HepG2 (cell line): Measurements from ENCODE around the gene TMEM130. TPM values are rescaled to one million over a fixed set of nuclear protein-coding genes. Genes with fewer than 3 reads are reported as not detected.
A peak's percentile ranks its signal among the peaks of the same experiment; 100 is the strongest.

Source experiments
- ATAC-seq: fragments of 200-7000 bp; cut with Tn5 transposase; 3 replicates; pipeline ENCODE4 v1.9.1; 2020; ENCODE audit warnings: mild to moderate bottlenecking, moderate library complexity
- BruUV-seq: library from RNA; stranded (reverse); fragments of 400-500 nt; replicated peaks from 2 replicates; lab custom pipeline; 2021; lab: Mats Ljungman, UMichigan
- CTCF ChIA-PET: fragments of 300-600 bp; formaldehyde crosslinking; extraction: SDS; loops from one replicate; lab custom pipeline; 2021; ENCODE audit warnings: low total read pairs, inconsistent platforms, low intra/inter-chr PET ratio; lab: Yijun Ruan, JAX
- POLR2A ChIA-PET: fragments of 350-600 bp; sonication (Branson Sonifier 250); formaldehyde crosslinking; loops from one replicate; lab custom pipeline; 2020; ENCODE audit warnings: antibody characterized with exemption, inconsistent platforms; lab: Yijun Ruan, JAX
- DNase-seq: peaks from one replicate; pipeline ENCODE4 v3.0.0-alpha.2; 2015; ENCODE audit warnings: low spot score
- FAIRE-seq: peaks from 3 replicates; lab custom pipeline; 2011; peaks lifted over from hg19 to GRCh38; lab: Jason Lieb, UNC
- H2AFZ ChIP-seq: one replicate; pipeline ENCODE4 v1.6.1; 2011; ENCODE audit warnings: low read length, inconsistent platforms
- H3K27ac ChIP-seq: fragments of 300-600 bp; 3 replicates; pipeline ENCODE4 v1.8.0; 2011; ENCODE audit warnings: mixed run types, mild to moderate bottlenecking, mixed read lengths, low read length, inconsistent platforms; ENCODE audit not compliant: insufficient read depth; ENCODE audit errors: extremely low read length
- H3K27me3 ChIP-seq, 2 experiments: fragments of 200-600 bp in 1 of 2; 2 replicates in 1 of 2; 3 replicates in 1 of 2; pipeline versions ENCODE4 v1.6.0 to v1.8.0; 2011; ENCODE audit warnings: low read length in 2 of 2, mild to moderate bottlenecking in 2 of 2, moderate library complexity in 2 of 2, inconsistent platforms in 1 of 2; ENCODE audit not compliant: insufficient read depth in 2 of 2, control insufficient read depth in 1 of 2
- H3K36me3 ChIP-seq, 2 experiments: fragments of 200-600 bp in 1 of 2; replicated peaks in 1 of 2; 2 replicates in 1 of 2; 3 replicates in 1 of 2; pipeline versions ENCODE4 v1.5.1 to v1.8.0; 2011; ENCODE audit warnings: low read length in 2 of 2, inconsistent platforms in 1 of 2; ENCODE audit not compliant: insufficient read depth in 2 of 2, control insufficient read depth in 1 of 2
- H3K4me1 ChIP-seq: 2 replicates; pipeline ENCODE4 v1.5.1; 2012; ENCODE audit warnings: low read length, inconsistent platforms; ENCODE audit not compliant: insufficient read depth
- H3K4me2 ChIP-seq: 2 replicates; pipeline ENCODE4 v1.6.0; 2011; ENCODE audit warnings: low read depth, low read length, inconsistent platforms
- H3K4me3 ChIP-seq, 3 experiments: fragments of 200-600 bp in 1 of 3; sonication (generic), shearing (Covaris generic) in 1 of 3; replicated peaks in 1 of 3; 2 replicates each; pipeline ENCODE4 v1.5.1; 2011 to 2016; ENCODE audit warnings: low read length in 3 of 3, inconsistent platforms in 2 of 3, low read depth in 2 of 3, mild to moderate bottlenecking in 2 of 3, control low read depth in 1 of 3, mixed read lengths in 1 of 3; ENCODE audit not compliant: insufficient read depth in 1 of 3
- H3K79me2 ChIP-seq: one replicate; pipeline ENCODE4 v1.6.1; 2011; ENCODE audit warnings: low read length, inconsistent platforms; ENCODE audit not compliant: insufficient read depth
- H3K9ac ChIP-seq: 2 replicates; pipeline ENCODE4 v1.6.0; 2011; ENCODE audit warnings: mild to moderate bottlenecking, low read depth, low read length, inconsistent platforms; ENCODE audit not compliant: insufficient read depth
- H3K9me3 ChIP-seq: 2 replicates; pipeline ENCODE4 v1.5.1; 2012; ENCODE audit warnings: mild to moderate bottlenecking, low read length
- H4K20me1 ChIP-seq: 2 replicates; pipeline ENCODE4 v1.6.0; 2011; ENCODE audit warnings: inconsistent platforms, mild to moderate bottlenecking, low read length, moderate library complexity; ENCODE audit not compliant: insufficient read depth
- FOXK2 ChIP-seq: fragments of 450-650 bp; IDR thresholded peaks from 2 replicates; pipeline ENCODE4 v1.6.1; 2016
- HNRNPL ChIP-seq: fragments of 200-400 bp; formaldehyde crosslinking; IDR thresholded peaks from 2 replicates; pipeline ENCODE4 v1.6.1; 2017; ENCODE audit warnings: mild to moderate bottlenecking, low read depth, low read length
- RAD21 ChIP-seq: fragments of 450-650 bp; formaldehyde crosslinking; IDR thresholded peaks from 2 replicates; pipeline ENCODE4 v1.5.0; 2020; ENCODE audit warnings: mild to moderate bottlenecking
- RARG ChIP-seq: sonication (generic); formaldehyde crosslinking; IDR thresholded peaks from 2 replicates; pipeline ENCODE4 v1.4.0; 2020; ENCODE audit warnings: low read depth, mild to moderate bottlenecking, missing genetic modification reagents
- SCMH1 ChIP-seq: sonication (generic); formaldehyde crosslinking; IDR thresholded peaks from 2 replicates; pipeline ENCODE4 v1.9.0; 2021; ENCODE audit warnings: missing genetic modification reagents, mild to moderate bottlenecking, borderline replicate concordance
- SKI ChIP-seq: fragments of 450-650 bp; IDR thresholded peaks from one replicate; pipeline ENCODE4 v1.6.1; 2018; ENCODE audit warnings: mild to moderate bottlenecking; ENCODE audit not compliant: partially characterized antibody
- STAG1 ChIP-seq: sonication (generic); formaldehyde crosslinking; IDR thresholded peaks from 2 replicates; pipeline ENCODE4 v1.4.0; 2020; ENCODE audit warnings: missing genetic modification reagents
- XRCC5 ChIP-seq: fragments of 200-400 bp; formaldehyde crosslinking; optimal IDR thresholded peaks from 2 replicates; pipeline ENCODE3; 2017; ENCODE audit warnings: mild to moderate bottlenecking, low read length
- ZNF225 ChIP-seq: sonication (generic); formaldehyde crosslinking; IDR thresholded peaks from 2 replicates; pipeline ENCODE4 v1.4.0; 2020; ENCODE audit warnings: mild to moderate bottlenecking, missing genetic modification reagents
- ZNF605 ChIP-seq: sonication (generic); formaldehyde crosslinking; IDR thresholded peaks from 2 replicates; pipeline ENCODE4 v1.8.0; 2022; ENCODE audit warnings: mild to moderate bottlenecking, missing genetic modification reagents
- ZNF747 ChIP-seq: sonication (generic); formaldehyde crosslinking; IDR thresholded peaks from 2 replicates; pipeline ENCODE4 v1.8.1; 2023; ENCODE audit warnings: missing genetic modification reagents, mild to moderate bottlenecking, borderline replicate concordance
- ZNF772 ChIP-seq: sonication (generic); formaldehyde crosslinking; IDR thresholded peaks from 2 replicates; pipeline ENCODE4 v1.5.0; 2020; ENCODE audit warnings: mild to moderate bottlenecking, missing genetic modification reagents
- WGBS: methylation state at CpG from one replicate; pipeline ENCODE4 v1.1.6; 2017; ENCODE audit warnings: low lambda C conversion rate; 5-methylcytosine and 5-hydroxymethylcytosine counted together
- in situ Hi-C: cut with HindIII; loops from 2 replicates; pipeline ENCODE4 v1.10.0; 2017; ENCODE audit warnings: low pct_unique_long_range_greater_than_20kb; ENCODE audit not compliant: extremely low pct_ligation_motif_present
- intact Hi-C: fragments of 100-400 bp; cut with micrococcal nuclease; formaldehyde crosslinking; loops from one replicate; pipeline ENCODE4 v1.10.0; 2022; ENCODE audit not compliant: unreplicated experiment
- polyA plus RNA-seq, 8 experiments: library from polyadenylated mRNA; depleted of rRNA in 3 of 8; stranded (reverse) in 7 of 8; unstranded in 1 of 8; fragments of >200 nt; fragmentation: Illumina TruSeq in 4 of 8; extraction: Trizol in 4 of 8; gene quantifications; 2 replicates each; pipeline versions ENCODE4 v1.2.1 to v1.2.3, GENCODE V29; 2011 to 2016; ENCODE audit warnings: low read depth in 4 of 8, missing spikeins in 1 of 8, mixed read lengths in 1 of 8; ENCODE audit not compliant: insufficient read depth in 1 of 8
- total RNA-seq, 5 experiments: library from RNA; depleted of rRNA; stranded (reverse); fragments of >200 nt; fragmentation: Illumina TruSeq; extraction: Trizol; gene quantifications; 2 replicates each; pipeline ENCODE4 v1.2.3, GENCODE V29; 2016; ENCODE audit warnings: low read depth in 1 of 5
- TF ChIP-seq, protein P1 (sequence below): sonication (generic); formaldehyde crosslinking; IDR thresholded peaks from 2 replicates; pipeline ENCODE4 v1.5.1; 2020; ENCODE audit warnings: mild to moderate bottlenecking, moderate library complexity, missing genetic modification reagents
- TF ChIP-seq, protein P2 (sequence below): sonication (generic); formaldehyde crosslinking; IDR thresholded peaks from 2 replicates; pipeline ENCODE4 v1.5.0; 2020; ENCODE audit warnings: mild to moderate bottlenecking, missing genetic modification reagents, moderate library complexity
- TF ChIP-seq, protein P3 (sequence below): sonication (generic); formaldehyde crosslinking; IDR thresholded peaks from 2 replicates; pipeline ENCODE4 v1.4.0; 2020; ENCODE audit warnings: mild to moderate bottlenecking, missing genetic modification reagents

The TMEM130 gene
- total and polyA plus RNA-seq, 2 of the 13 experiments (the other 11 are each of a cell fraction or from before 2014, with no cell fraction given): not detected

DNA sequence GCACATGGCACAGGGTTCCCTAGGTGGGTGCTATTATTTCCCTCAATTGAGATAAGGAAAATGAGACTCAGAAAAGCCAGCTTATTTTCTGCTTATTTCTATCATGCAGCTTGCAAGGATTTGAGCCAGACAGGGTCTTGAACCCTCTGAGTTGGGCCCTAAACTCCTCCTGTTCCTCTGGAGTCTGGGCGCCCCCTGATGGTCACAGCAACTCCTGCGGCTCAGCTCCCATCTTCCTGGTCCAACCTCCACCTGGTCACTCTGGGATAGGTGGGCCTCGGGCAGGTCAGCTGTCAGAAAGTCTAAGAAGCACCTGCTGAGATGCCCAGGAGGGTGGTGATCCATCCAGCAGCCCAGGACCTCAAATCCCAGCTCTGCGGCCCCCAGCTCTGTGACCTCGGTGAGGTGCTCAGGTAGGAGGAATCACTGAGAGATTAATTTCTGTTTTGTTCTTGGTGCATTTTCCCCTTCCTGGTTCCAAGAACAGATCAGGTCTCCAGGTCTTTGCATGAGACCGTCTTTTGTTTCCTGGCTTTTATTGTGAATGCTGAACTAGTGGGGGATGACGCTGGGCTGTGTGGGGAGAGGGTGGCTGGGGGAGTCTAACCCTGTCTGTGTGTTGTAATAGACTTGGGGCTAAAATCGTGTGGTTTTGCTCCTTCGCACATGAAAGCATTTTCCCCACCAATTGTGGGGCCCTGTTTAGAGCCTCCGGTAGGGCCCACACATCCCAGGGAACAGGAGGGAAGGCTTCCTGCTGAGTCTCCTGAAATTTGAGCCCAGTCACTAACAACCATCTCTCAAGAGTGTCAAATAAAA is 32.8 kb downstream of the TMEM130 start:
- intact Hi-C loops (no loop called here), in situ Hi-C loops (no loop called here)
- no TSS peak for BruUV-seq
- Histone ChIP-seq H3K79me2 (no peaks in the 10 kb centered on the region), H3K4me3 (no peak overlapping the region), H3K9ac (no peak overlapping the region), H3K9me3 (no peaks in the 10 kb centered on the region), H4K20me1 (no peaks in the 10 kb centered on the region), H2AFZ (no peak overlapping the region), H3K36me3 (no peaks in the 10 kb centered on the region), H3K27ac (no peak overlapping the region), H3K4me2 (no peak overlapping the region), H3K27me3 (peaks cover 0 to 3% of the 10 kb centered on the region in 2 experiments; a peak in 2 of 5 replicates), H3K4me1 (no peaks in the 10 kb centered on the region)
- ChIA-PET POLR2A (no interaction called here), CTCF (interaction anchor here (1.4 kb wide), 1 partner anchor 404 kb away, joined by 7 read pairs; no protein-coding TSS in a partner anchor)
- ATAC-seq (peak; percentile 76), FAIRE-seq (no peak), DNase-seq (peak; percentile 21)
- WGBS: 6% methylated on average over 10 of the region's 10 CpGs
- TF ChIP-seq RAD21 (CRISPR knock-in tag) (peak; percentile 52), RARG (no peak), ZNF605 (CRISPR knock-in tag) (no peak), STAG1 (CRISPR knock-in tag) (peak; percentile 73), ZNF747 (CRISPR knock-in tag) (no peak), ZNF225 (no peak), ZNF772 (no peak), HNRNPL (no peak), SCMH1 (CRISPR knock-in tag) (no peak), XRCC5 (peak; percentile 58), FOXK2 (no peak), SKI (no peak)
- TF ChIP-seq, protein P1, sequence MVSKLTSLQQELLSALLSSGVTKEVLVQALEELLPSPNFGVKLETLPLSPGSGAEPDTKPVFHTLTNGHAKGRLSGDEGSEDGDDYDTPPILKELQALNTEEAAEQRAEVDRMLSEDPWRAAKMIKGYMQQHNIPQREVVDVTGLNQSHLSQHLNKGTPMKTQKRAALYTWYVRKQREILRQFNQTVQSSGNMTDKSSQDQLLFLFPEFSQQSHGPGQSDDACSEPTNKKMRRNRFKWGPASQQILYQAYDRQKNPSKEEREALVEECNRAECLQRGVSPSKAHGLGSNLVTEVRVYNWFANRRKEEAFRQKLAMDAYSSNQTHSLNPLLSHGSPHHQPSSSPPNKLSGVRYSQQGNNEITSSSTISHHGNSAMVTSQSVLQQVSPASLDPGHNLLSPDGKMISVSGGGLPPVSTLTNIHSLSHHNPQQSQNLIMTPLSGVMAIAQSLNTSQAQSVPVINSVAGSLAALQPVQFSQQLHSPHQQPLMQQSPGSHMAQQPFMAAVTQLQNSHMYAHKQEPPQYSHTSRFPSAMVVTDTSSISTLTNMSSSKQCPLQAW (CRISPR knock-in tag): no peak
- TF ChIP-seq, protein P2, sequence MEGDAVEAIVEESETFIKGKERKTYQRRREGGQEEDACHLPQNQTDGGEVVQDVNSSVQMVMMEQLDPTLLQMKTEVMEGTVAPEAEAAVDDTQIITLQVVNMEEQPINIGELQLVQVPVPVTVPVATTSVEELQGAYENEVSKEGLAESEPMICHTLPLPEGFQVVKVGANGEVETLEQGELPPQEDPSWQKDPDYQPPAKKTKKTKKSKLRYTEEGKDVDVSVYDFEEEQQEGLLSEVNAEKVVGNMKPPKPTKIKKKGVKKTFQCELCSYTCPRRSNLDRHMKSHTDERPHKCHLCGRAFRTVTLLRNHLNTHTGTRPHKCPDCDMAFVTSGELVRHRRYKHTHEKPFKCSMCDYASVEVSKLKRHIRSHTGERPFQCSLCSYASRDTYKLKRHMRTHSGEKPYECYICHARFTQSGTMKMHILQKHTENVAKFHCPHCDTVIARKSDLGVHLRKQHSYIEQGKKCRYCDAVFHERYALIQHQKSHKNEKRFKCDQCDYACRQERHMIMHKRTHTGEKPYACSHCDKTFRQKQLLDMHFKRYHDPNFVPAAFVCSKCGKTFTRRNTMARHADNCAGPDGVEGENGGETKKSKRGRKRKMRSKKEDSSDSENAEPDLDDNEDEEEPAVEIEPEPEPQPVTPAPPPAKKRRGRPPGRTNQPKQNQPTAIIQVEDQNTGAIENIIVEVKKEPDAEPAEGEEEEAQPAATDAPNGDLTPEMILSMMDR: peak; percentile 80
- TF ChIP-seq, protein P3, sequence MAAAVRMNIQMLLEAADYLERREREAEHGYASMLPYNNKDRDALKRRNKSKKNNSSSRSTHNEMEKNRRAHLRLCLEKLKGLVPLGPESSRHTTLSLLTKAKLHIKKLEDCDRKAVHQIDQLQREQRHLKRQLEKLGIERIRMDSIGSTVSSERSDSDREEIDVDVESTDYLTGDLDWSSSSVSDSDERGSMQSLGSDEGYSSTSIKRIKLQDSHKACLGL (CRISPR knock-in tag): no peak
